Endothelial cell of umbilical vein (primary cell): ENCODE data around the gene LOXL1. TPM values are rescaled to one million over a fixed set of nuclear protein-coding genes. Genes with fewer than 3 reads are reported as not detected.

ENCODE experiments used
- BruUV-seq: library from RNA; stranded (reverse); fragments of 400-500 nt; replicated peaks from 2 replicates; lab custom pipeline; 2021; lab: Mats Ljungman, UMichigan
- CTCF ChIA-PET: fragments of 300-600, 350-600 bp; sonication (Branson Sonifier 250); formaldehyde crosslinking; loops from one replicate; lab custom pipeline; 2021; ENCODE audit warnings: antibody characterized with exemption, inconsistent platforms; lab: Charles Lee
- POLR2A ChIA-PET: fragments of 300-600, 350-600 bp; sonication (Branson Sonifier 250); formaldehyde crosslinking; loops from one replicate; lab custom pipeline; 2021; ENCODE audit warnings: antibody characterized with exemption, inconsistent platforms; lab: Charles Lee
- DNase-seq: peaks from one replicate; pipeline ENCODE4 v3.0.0-alpha.2; 2011; ENCODE audit warnings: low read depth, low spot score
- FAIRE-seq: peaks from 2 replicates; lab custom pipeline; 2011; peaks lifted over from hg19 to GRCh38; lab: Jason Lieb, UNC
- H2AFZ ChIP-seq: 2 replicates; pipeline ENCODE4 v1.6.0; 2012; ENCODE audit warnings: low read depth, low read length, control low read depth, inconsistent platforms
- H3K27ac ChIP-seq: 2 replicates; pipeline ENCODE4 v1.5.1; 2011; ENCODE audit warnings: low read depth, mild to moderate bottlenecking, control low read depth, low read length, moderate library complexity; ENCODE audit not compliant: insufficient read depth
- H3K27me3 ChIP-seq, 2 experiments: 2 replicates each; pipeline versions ENCODE4 v1.6.0 to v1.6.1; 2011; ENCODE audit warnings: low read length in 2 of 2, mixed read lengths in 1 of 2; ENCODE audit not compliant: control insufficient read depth in 2 of 2, insufficient read depth in 2 of 2
- H3K36me3 ChIP-seq, 2 experiments: 2 replicates in 1 of 2; 3 replicates in 1 of 2; pipeline ENCODE4 v1.5.1; 2011; ENCODE audit warnings: low read length in 2 of 2, mild to moderate bottlenecking in 1 of 2, moderate library complexity in 1 of 2; ENCODE audit not compliant: control insufficient read depth in 2 of 2, insufficient read depth in 2 of 2; ENCODE audit errors: extremely low read depth in 1 of 2
- H3K4me1 ChIP-seq: 3 replicates; pipeline ENCODE4 v1.5.1; 2011; ENCODE audit warnings: mild to moderate bottlenecking, low read length; ENCODE audit not compliant: control insufficient read depth, insufficient read depth; ENCODE audit errors: extremely low read depth
- H3K4me2 ChIP-seq: 2 replicates; pipeline ENCODE4 v1.6.1; 2011; ENCODE audit warnings: low read length, control low read depth, mixed read lengths; ENCODE audit not compliant: insufficient read depth
- H3K4me3 ChIP-seq, 3 experiments: fragments of 200-600 bp in 1 of 3; sonication (generic), shearing (Covaris generic) in 1 of 3; replicated peaks in 1 of 3; 2 replicates each; pipeline ENCODE4 v1.5.1; 2011 to 2016; ENCODE audit warnings: control low read depth in 3 of 3, low read length in 3 of 3, mild to moderate bottlenecking in 2 of 3, inconsistent platforms in 1 of 3, low read depth in 1 of 3, moderate library complexity in 1 of 3; ENCODE audit not compliant: insufficient read depth in 1 of 3
- H3K79me2 ChIP-seq: 2 replicates; pipeline ENCODE4 v1.6.0; 2012; ENCODE audit warnings: low read length, inconsistent platforms; ENCODE audit not compliant: control insufficient read depth, insufficient read depth
- H3K9ac ChIP-seq: replicated peaks from 2 replicates; pipeline ENCODE3; 2011; ENCODE audit warnings: low read length, control low read depth; ENCODE audit not compliant: insufficient read depth; ENCODE audit errors: extremely low read depth
- H3K9me1 ChIP-seq: replicated peaks from 3 replicates; pipeline ENCODE4 v1.6.0; 2011; ENCODE audit warnings: mild to moderate bottlenecking, low read length; ENCODE audit not compliant: control insufficient read depth, insufficient read depth; ENCODE audit errors: extremely low read depth
- H3K9me3 ChIP-seq: replicated peaks from 2 replicates; pipeline ENCODE4 v1.5.1; 2012; ENCODE audit warnings: low read length, inconsistent platforms; ENCODE audit not compliant: control insufficient read depth, insufficient read depth
- H4K20me1 ChIP-seq: replicated peaks from 2 replicates; pipeline ENCODE3; 2011; ENCODE audit warnings: mild to moderate bottlenecking, low read length; ENCODE audit not compliant: control insufficient read depth, insufficient read depth; ENCODE audit errors: extremely low read depth
- CTCF ChIP-seq, 2 donors: IDR thresholded peaks; 1 replicate in 1 of 2; 2 replicates in 1 of 2; pipeline ENCODE4 v1.5.1; 2011; ENCODE audit warnings: low read length in 2 of 2, mild to moderate bottlenecking in 2 of 2, moderate library complexity in 2 of 2, control low read depth in 1 of 2, inconsistent platforms in 1 of 2, low read depth in 1 of 2; ENCODE audit not compliant: insufficient read depth in 1 of 2; ENCODE audit errors: extremely low read depth in 1 of 2
- EZH2 ChIP-seq: IDR thresholded peaks from 2 replicates; pipeline ENCODE4 v1.6.1; 2012; ENCODE audit warnings: borderline replicate concordance, low read depth, mild to moderate bottlenecking, moderate library complexity, low read length, inconsistent platforms; ENCODE audit not compliant: severe bottlenecking
- FOS ChIP-seq: IDR thresholded peaks from 2 replicates; pipeline ENCODE4 v1.6.1; 2011; ENCODE audit warnings: mild to moderate bottlenecking, low read length, moderate library complexity, borderline replicate concordance; ENCODE audit not compliant: insufficient read depth
- GATA2 ChIP-seq: IDR thresholded peaks from 2 replicates; pipeline ENCODE4 v1.7.0; 2011; ENCODE audit warnings: low read depth, mild to moderate bottlenecking, moderate library complexity, mixed read lengths, low read length; ENCODE audit not compliant: insufficient read length, insufficient read depth
- JUN ChIP-seq: IDR thresholded peaks from 2 replicates; pipeline ENCODE4 v1.6.1; 2011; ENCODE audit warnings: borderline replicate concordance, low read depth; ENCODE audit not compliant: insufficient read length, insufficient read depth
- MAX ChIP-seq: IDR thresholded peaks from 2 replicates; pipeline ENCODE4 v1.6.1; 2011; ENCODE audit not compliant: insufficient read depth, insufficient read length
- MYC ChIP-seq: IDR thresholded peaks from one replicate; pipeline ENCODE4 v1.6.1; 2011; ENCODE audit warnings: mild to moderate bottlenecking, low read depth, low read length
- POLR2A ChIP-seq: IDR thresholded peaks from 2 replicates; pipeline ENCODE4 v1.6.1; 2012; ENCODE audit warnings: low read depth, mild to moderate bottlenecking, control low read depth, low read length
- POLR2AphosphoS5 ChIP-seq: IDR thresholded peaks from 2 replicates; pipeline ENCODE4 v1.6.1; 2012; ENCODE audit warnings: low read depth, mild to moderate bottlenecking, control low read depth, low read length, moderate library complexity; ENCODE audit not compliant: insufficient read depth
- dilution Hi-C: fragments of 300-500 bp; cut with MboI; formaldehyde crosslinking; loops from one replicate; pipeline ENCODE4 v1.15.0; 2019; ENCODE audit warnings: low sequenced_read_pairs; ENCODE audit not compliant: extremely low pct_ligation_motif_present
- intact Hi-C: fragments of 100-400 bp; cut with micrococcal nuclease; formaldehyde crosslinking; loops from one replicate; pipeline ENCODE4 v1.10.0; 2022
- polyA plus RNA-seq, 4 experiments: library from polyadenylated mRNA; depleted of rRNA in 3 of 4; stranded (reverse) in 3 of 4; unstranded in 1 of 4; fragments of >200 nt; gene quantifications; 2 replicates each; pipeline versions ENCODE4 v1.2.1 to v1.2.3, GENCODE V29; 2011 to 2012; ENCODE audit warnings: missing spikeins in 1 of 4
- total RNA-seq: library from RNA; stranded (reverse); gene quantifications from 2 replicates; pipeline ENCODE4 v1.2.3, GENCODE V29; 2021

LOXL1 gene
- total and polyA plus RNA-seq, 2 donors (not counting 3 experiments of a cell fraction or from before 2014, with no cell fraction given), result 5.2 to 14.4 TPM

- Histone ChIP-seq H3K79me2 (no peaks in the 10 kb centered on the region), H3K4me2 (no peak overlapping the region), H3K27ac (no peak overlapping the region), H2AFZ (no peak overlapping the region), H3K9me3 (no peaks in the 10 kb centered on the region), H3K9me1 (no peaks in the 10 kb centered on the region), H3K4me3 (no peak overlapping the region), H4K20me1 (no peaks in the 10 kb centered on the region), H3K27me3 (peaks cover 4 to 5% of the 10 kb centered on the region in 2 experiments), H3K36me3 (no peaks in the 10 kb centered on the region), H3K4me1 (no peaks in the 10 kb centered on the region), H3K9ac (no peak overlapping the region)
- POLR2A ChIA-PET, result no interaction called here
- CTCF ChIA-PET, result interaction anchor here (1.2 kb wide), 1 partner anchor 9 kb away, joined by 4 read pairs; the partner anchor contains the start of gene TBC1D21
- intact Hi-C loops (no loop called here), dilution Hi-C loops (no loop called here)
- BruUV-seq, result no TSS peak
- DNase-seq, result no peak
- FAIRE-seq, result no peak
- TF ChIP-seq GATA2 (no peak), FOS (no peak), MYC (no peak), POLR2A (no peak), POLR2AphosphoS5 (no peak), MAX (no peak), EZH2 (no peak), CTCF (IDR thresholded peaks at IDR 0.05; ENCODE audit: extremely low read depth in 1 of 2, insufficient read depth in 1 of 2, low read depth in 1 of 2, low read length in 2 of 2) (no peak), JUN (no peak)
Observed at GRCh38 chr15:73882761-73883419, 43.4 kb upstream of the LOXL1 start.
